Measurements from ENCODE around the gene CDCA7L. TPM values are rescaled to one million over a fixed set of nuclear protein-coding genes. Genes with fewer than 3 reads are reported as not detected.

CDCA7L gene
- total and polyA plus RNA-seq, 2 of the 4 experiments (the other 2 are of a cell fraction), result 20.4 to 35.0 TPM

GRCh38 chr7:21947056-21947455, 1.4 kb upstream of the CDCA7L start:
- H3K9me1 ChIP-seq (ENCODE audit: insufficient read depth, low read length), result no peaks in the 10 kb centered on the region
- no peak overlapping the region for H4K91ac ChIP-seq (ENCODE audit: insufficient read depth, low read depth, low read length)
- H3K18ac ChIP-seq (ENCODE audit: low read depth, low read length), result no peak overlapping the region
- H2BK15ac ChIP-seq (ENCODE audit: low read depth, low read length), result no peak overlapping the region
- H4K5ac ChIP-seq (ENCODE audit: low read depth, low read length), result no peak overlapping the region
- no peak overlapping the region for H4K8ac ChIP-seq (ENCODE audit: low read depth in 2 of 2, low read length in 2 of 2)
- no peak overlapping the region for H2AFZ ChIP-seq (replicated peaks; ENCODE audit: low read length, poor library complexity)
- no peaks in the 10 kb centered on the region for H3K36me3 ChIP-seq (ENCODE audit: control insufficient read depth, insufficient read depth, low read length)
- ATAC-seq (ENCODE audit: low read depth) (no peak), DNase-seq (no peak)
- no peak overlapping the region for H2BK120ac ChIP-seq (ENCODE audit: low read depth, low read length)
- no peaks in the 10 kb centered on the region for H3K9me3 ChIP-seq (ENCODE audit: control insufficient read depth, insufficient read depth, low read length)
- peaks cover 2% of the 10 kb centered on the region; the same call in 1 of the 2 replicates for H3K4me1 ChIP-seq (ENCODE audit: control insufficient read depth, insufficient read depth, low read length)
- ChIA-PET POLR2A (ENCODE audit: unreplicated experiment) (no interaction called here), CTCF (interaction anchor here (0.6 kb wide), 2 partner anchors 22 to 205 kb away, joined by 3 to 4 read pairs; no protein-coding TSS in a partner anchor)
- no peak overlapping the region for H3K23ac ChIP-seq (ENCODE audit: low read depth, low read length)
- H3K4ac ChIP-seq (ENCODE audit: low read depth, low read length), result no peak overlapping the region
- H3K4me3 ChIP-seq (ENCODE audit: insufficient read depth, low read depth, low read length), result no peak overlapping the region
- in situ Hi-C loops (cut with MboI; ENCODE audit: low sequenced_read_pairs) (no loop called here), intact Hi-C loops (cut with micrococcal nuclease) (no loop called here), dilution Hi-C loops (cut with HindIII; ENCODE audit: low sequenced_read_pairs, unreplicated experiment) (no loop called here)
- no peak overlapping the region for H3K14ac ChIP-seq (replicated peaks; ENCODE audit: low read depth, low read length)
- BruUV-seq (replicated peaks), result no TSS peak
- no peak overlapping the region for H3K4me2 ChIP-seq (ENCODE audit: low read depth, low read length)
- no peak overlapping the region for H2AK9ac ChIP-seq (replicated peaks; ENCODE audit: low read depth, low read length, poor library complexity)
- H3K79me1 ChIP-seq (ENCODE audit: low read depth in 1 of 2, low read length in 2 of 2), result peaks cover 9 to 11% of the 10 kb centered on the region in 2 experiments; a peak in 2 of 4 replicates
- no peak overlapping the region for H2BK5ac ChIP-seq (ENCODE audit: low read depth, low read length, poor library complexity, severe bottlenecking)
- no peak for TF ChIP-seq RCOR1 (IDR thresholded peaks at IDR 0.05; ENCODE audit: insufficient replicate concordance, low read length)
- TF ChIP-seq, protein P1, sequence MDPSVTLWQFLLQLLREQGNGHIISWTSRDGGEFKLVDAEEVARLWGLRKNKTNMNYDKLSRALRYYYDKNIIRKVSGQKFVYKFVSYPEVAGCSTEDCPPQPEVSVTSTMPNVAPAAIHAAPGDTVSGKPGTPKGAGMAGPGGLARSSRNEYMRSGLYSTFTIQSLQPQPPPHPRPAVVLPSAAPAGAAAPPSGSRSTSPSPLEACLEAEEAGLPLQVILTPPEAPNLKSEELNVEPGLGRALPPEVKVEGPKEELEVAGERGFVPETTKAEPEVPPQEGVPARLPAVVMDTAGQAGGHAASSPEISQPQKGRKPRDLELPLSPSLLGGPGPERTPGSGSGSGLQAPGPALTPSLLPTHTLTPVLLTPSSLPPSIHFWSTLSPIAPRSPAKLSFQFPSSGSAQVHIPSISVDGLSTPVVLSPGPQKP (IDR thresholded peaks at IDR 0.05; ENCODE audit: borderline replicate concordance, low read depth, low read length), result no peak
- no peak for TF ChIP-seq RAD21 (IDR thresholded peaks at IDR 0.05; ENCODE audit: low read length)
- no peak for TF ChIP-seq MAFK (IDR thresholded peaks at IDR 0.05; ENCODE audit: low read depth, low read length)
- TF ChIP-seq, protein P2, sequence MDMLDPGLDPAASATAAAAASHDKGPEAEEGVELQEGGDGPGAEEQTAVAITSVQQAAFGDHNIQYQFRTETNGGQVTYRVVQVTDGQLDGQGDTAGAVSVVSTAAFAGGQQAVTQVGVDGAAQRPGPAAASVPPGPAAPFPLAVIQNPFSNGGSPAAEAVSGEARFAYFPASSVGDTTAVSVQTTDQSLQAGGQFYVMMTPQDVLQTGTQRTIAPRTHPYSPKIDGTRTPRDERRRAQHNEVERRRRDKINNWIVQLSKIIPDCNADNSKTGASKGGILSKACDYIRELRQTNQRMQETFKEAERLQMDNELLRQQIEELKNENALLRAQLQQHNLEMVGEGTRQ (IDR thresholded peaks at IDR 0.05; ENCODE audit: low read depth, low read length), result no peak
- TF ChIP-seq CTCF (conservative IDR thresholded peaks at IDR 0.05; ENCODE audit: low read depth, low read length), result no peak
- TF ChIP-seq POLR2A (IDR thresholded peaks at IDR 0.05; ENCODE audit: low read depth, low read length), result no peak
- no peak for TF ChIP-seq MXI1 (IDR thresholded peaks at IDR 0.05; ENCODE audit: borderline replicate concordance, low read depth, low read length)
- TF ChIP-seq BHLHE40 (IDR thresholded peaks at IDR 0.05; ENCODE audit: low read depth, low read length), result no peak
- no peak for TF ChIP-seq CEBPB (IDR thresholded peaks at IDR 0.05; ENCODE audit: low read depth, low read length)
- TF ChIP-seq NFE2L2 (IDR thresholded peaks at IDR 0.05; ENCODE audit: low read depth, low read length), result no peak
- TF ChIP-seq RFX5 (IDR thresholded peaks at IDR 0.05; ENCODE audit: low read depth, low read length), result no peak
- TF ChIP-seq CHD1 (IDR thresholded peaks at IDR 0.05; ENCODE audit: low read depth, low read length), result no peak
- TF ChIP-seq FOS (IDR thresholded peaks at IDR 0.05; ENCODE audit: low read depth, low read length), result no peak
- no peak for TF ChIP-seq SMC3 (IDR thresholded peaks at IDR 0.05; ENCODE audit: low read depth, low read length)
- no peak for TF ChIP-seq MAZ (IDR thresholded peaks at IDR 0.05; ENCODE audit: borderline replicate concordance, low read depth, low read length)
- no peaks in the 10 kb centered on the region for H4K20me1 ChIP-seq (ENCODE audit: insufficient read depth, low read length)
- H2AK5ac ChIP-seq (ENCODE audit: low read depth, low read length), result no peak overlapping the region
- H3K9ac ChIP-seq (ENCODE audit: low read depth, low read length), result no peak overlapping the region
- H2BK20ac ChIP-seq (ENCODE audit: low read depth, low read length), result no peak overlapping the region
- H3K27me3 ChIP-seq (ENCODE audit: control insufficient read depth, insufficient read depth, low read length), result 0 out of 2 replicates have a peak, but pooled peaks cover 2% of the 10 kb centered on the region
- no peak overlapping the region for H3K27ac ChIP-seq (ENCODE audit: insufficient read depth, low read length)
- H3K56ac ChIP-seq (ENCODE audit: extremely low read depth, insufficient read depth, low read length), result no peak overlapping the region
- 100% methylated on average over 1 of the region's 3 CpGs; no CpG with 5 or more reads in 1 of the 2 experiments for WGBS, 2 experiments (ENCODE audit: extremely low coverage in 2 of 2, insufficient read length in 1 of 2)
